Mesodermal cell (in vitro differentiated cells): ENCODE results near the gene CCDC69.

Source experiments
- H3K27ac ChIP-seq: 2 replicates; pipeline ENCODE4 v1.7.0; 2013; ENCODE audit warnings: mild to moderate bottlenecking, low read depth, low read length, moderate library complexity; ENCODE audit not compliant: severe bottlenecking
- H3K36me3 ChIP-seq: 2 replicates; pipeline ENCODE4 v1.7.1; 2013; ENCODE audit warnings: mild to moderate bottlenecking, low read length, moderate library complexity; ENCODE audit not compliant: control insufficient read depth, insufficient read depth
- H3K4me1 ChIP-seq: one replicate; pipeline ENCODE4 v1.7.1; 2013; ENCODE audit warnings: mild to moderate bottlenecking, low read length; ENCODE audit not compliant: insufficient read depth, control insufficient read depth, poor library complexity, severe bottlenecking
- H3K4me3 ChIP-seq: 2 replicates; pipeline ENCODE4 v1.7.0; 2013; ENCODE audit warnings: low read length, control low read depth, mild to moderate bottlenecking; ENCODE audit not compliant: insufficient read depth, poor library complexity, severe bottlenecking; ENCODE audit errors: extremely low read depth
- H3K9me3 ChIP-seq: 2 replicates; pipeline ENCODE4 v1.7.1; 2013; ENCODE audit warnings: mild to moderate bottlenecking, low read length, moderate library complexity; ENCODE audit not compliant: control insufficient read depth
- WGBS, 2 experiments: methylation state at CpG; one replicate each; pipeline ENCODE4 v1.1.5; 2013; ENCODE audit warnings: missing lambda C conversion rate in 2 of 2; ENCODE audit not compliant: insufficient coverage in 2 of 2; 5-methylcytosine and 5-hydroxymethylcytosine counted together

The CCDC69 gene

GRCh38 chr5:151234476-151235238, 10.8 kb upstream of the CCDC69 start:
- no peak overlapping the region for H3K27ac ChIP-seq
- no peaks in the 10 kb centered on the region for H3K36me3 ChIP-seq
- no peaks in the 10 kb centered on the region for H3K4me1 ChIP-seq
- no peaks in the 10 kb centered on the region for H3K9me3 ChIP-seq
- H3K4me3 ChIP-seq, result no peak overlapping the region
- 86 to 89% methylated on average over 13 to 16 of the region's 17 CpGs for WGBS, 2 experiments

DNA sequence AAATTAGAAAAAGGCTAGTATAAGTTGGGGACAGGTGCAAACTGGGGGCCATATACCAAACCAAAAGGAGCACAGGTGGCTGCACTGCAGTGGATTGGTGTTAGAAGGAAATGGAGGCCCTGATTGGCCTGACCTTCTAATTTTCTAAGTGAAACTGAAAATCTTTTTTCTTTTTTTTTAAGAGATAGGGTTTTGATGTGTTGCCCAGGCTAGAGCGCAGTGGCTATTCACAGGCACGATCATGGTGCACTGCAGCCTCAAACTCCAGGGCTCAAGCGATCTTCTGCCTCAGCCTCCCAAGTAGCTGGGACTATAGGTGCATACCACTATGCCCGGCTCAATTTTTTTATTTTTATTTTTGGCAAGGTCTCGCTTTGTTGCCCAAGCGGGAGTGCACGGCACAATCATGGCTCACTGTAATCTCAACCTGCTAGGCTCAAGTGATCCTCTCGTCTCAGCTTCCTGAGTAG, 9.8 kb upstream of the CCDC69 start:
- H3K4me3 ChIP-seq, result no peak overlapping the region
- H3K27ac ChIP-seq, result no peak overlapping the region
- no peaks in the 10 kb centered on the region for H3K9me3 ChIP-seq
- no peaks in the 10 kb centered on the region for H3K4me1 ChIP-seq
- WGBS, 2 experiments, result 92% methylated on average over 7 to 8 of the region's 8 CpGs
- H3K36me3 ChIP-seq, result no peaks in the 10 kb centered on the region

DNA sequence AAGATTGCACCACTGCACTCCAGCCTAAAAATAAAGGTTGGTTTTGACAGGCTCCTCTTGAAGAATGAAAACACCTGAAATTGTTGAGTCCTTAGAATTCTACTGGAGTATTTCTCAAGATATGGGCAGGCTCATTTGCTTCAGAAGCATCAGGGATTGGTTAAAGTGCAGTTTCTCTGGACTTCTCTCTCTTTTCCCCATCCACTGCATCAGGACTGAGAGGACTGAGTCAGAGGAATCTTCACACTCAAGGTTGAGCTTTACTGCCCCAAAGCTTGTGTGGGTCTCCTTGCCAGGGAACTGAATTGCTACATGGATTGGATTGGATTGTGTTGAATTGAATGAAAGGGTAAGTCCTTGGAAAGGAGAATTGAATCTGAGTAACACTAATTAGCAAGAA, 7.5 kb upstream of the CCDC69 start:
- H3K4me1 ChIP-seq, result no peaks in the 10 kb centered on the region
- no peak overlapping the region for H3K27ac ChIP-seq
- no peaks in the 10 kb centered on the region for H3K9me3 ChIP-seq
- H3K4me3 ChIP-seq, result no peak overlapping the region
- H3K36me3 ChIP-seq, result no peaks in the 10 kb centered on the region

DNA sequence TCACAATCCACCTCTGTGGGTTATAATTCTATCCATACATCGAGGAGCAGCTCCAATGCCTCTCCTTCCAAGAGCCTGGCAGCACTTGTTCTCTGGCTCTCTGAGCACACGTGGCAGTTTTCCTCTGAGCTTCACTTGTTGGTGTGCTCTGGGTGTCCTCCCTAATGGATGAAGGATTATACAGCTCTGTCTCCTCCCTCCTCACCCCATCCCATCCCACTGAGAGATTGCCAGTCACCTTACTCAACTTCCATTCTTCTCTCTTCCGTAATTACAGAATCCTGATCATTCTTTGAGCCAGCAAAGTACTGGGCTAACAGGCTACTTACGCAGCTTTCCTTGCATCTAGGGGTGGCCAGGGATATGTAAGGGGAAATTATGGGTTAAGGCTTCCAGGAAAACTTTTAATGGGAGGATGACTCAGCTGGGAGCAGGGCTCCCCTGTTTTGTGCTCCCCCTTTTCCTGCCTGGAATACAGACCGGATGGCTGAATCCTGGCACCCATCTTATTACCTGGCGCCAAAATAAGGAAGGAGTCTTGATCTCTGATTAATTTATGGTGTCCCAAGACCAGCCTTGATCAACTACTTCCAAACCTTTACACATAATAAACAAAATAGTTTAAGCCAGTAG, 6.3 kb upstream of the CCDC69 start:
- Histone ChIP-seq H3K36me3 (no peaks in the 10 kb centered on the region), H3K4me3 (no peak overlapping the region), H3K9me3 (no peaks in the 10 kb centered on the region), H3K27ac (no peak overlapping the region), H3K4me1 (no peaks in the 10 kb centered on the region)
- 81 to 83% methylated on average over 2 to 3 of the region's 6 CpGs for WGBS, 2 experiments

DNA sequence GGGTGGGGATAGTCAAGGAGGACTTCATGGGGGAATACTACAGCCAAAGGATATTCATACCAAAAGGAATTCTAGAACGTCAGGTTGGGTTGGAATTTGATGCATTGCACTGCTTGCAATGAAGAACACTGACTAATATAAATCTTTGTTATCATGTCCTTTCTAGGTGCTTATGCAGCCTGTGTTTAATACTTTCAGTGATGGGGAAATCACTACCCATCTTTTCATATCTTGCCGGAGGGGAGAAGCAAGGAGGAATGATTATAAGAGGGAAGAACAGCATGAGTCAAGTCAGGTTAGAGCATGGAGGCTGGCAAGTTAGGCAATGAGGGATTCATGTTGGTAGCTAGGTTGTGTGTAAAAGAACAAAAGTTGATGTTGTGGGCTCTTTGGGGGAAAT, 5.1 kb upstream of the CCDC69 start:
- Histone ChIP-seq H3K4me1 (no peaks in the 10 kb centered on the region), H3K36me3 (no peaks in the 10 kb centered on the region)
- WGBS, 2 experiments, result 100% methylated on average over 1 of the region's 2 CpGs; no CpG with 5 or more reads in 1 of the 2 experiments

GRCh38 chr5:151227918-151228447, 4.1 kb upstream of the CCDC69 start:
- peaks cover 5% of the 10 kb centered on the region for H3K4me1 ChIP-seq
- H3K9me3 ChIP-seq, result no peaks in the 10 kb centered on the region
- H3K4me3 ChIP-seq, result no peak overlapping the region
- no peak overlapping the region for H3K27ac ChIP-seq
- 67 to 79% methylated on average over 3 of the region's 6 CpGs for WGBS, 2 experiments
- no peaks in the 10 kb centered on the region for H3K36me3 ChIP-seq

More for the DNA sequence above, 5.1 kb upstream of the CCDC69 start:
- Histone ChIP-seq H3K4me3 (no peak overlapping the region), H3K9me3 (no peaks in the 10 kb centered on the region), H3K27ac (no peak overlapping the region)

GRCh38 chr5:151225475-151225874, 1.6 kb upstream of the CCDC69 start:
- Histone ChIP-seq H3K4me3 (no peak overlapping the region), H3K36me3 (no peaks in the 10 kb centered on the region), H3K27ac (no peak overlapping the region), H3K4me1 (peaks cover 10% of the 10 kb centered on the region), H3K9me3 (no peaks in the 10 kb centered on the region)
- 66 to 77% methylated on average over 2 to 3 of the region's 5 CpGs for WGBS, 2 experiments

- no peak overlapping the region for H3K4me3 ChIP-seq
- no peaks in the 10 kb centered on the region for H3K36me3 ChIP-seq
- no peaks in the 10 kb centered on the region for H3K9me3 ChIP-seq
- 64 to 92% methylated on average over 1 to 4 of the region's 4 CpGs for WGBS, 2 experiments
- H3K4me1 ChIP-seq, result peaks cover 10% of the 10 kb centered on the region
- no peak overlapping the region for H3K27ac ChIP-seq
These were observed 1.2 kb upstream of the CCDC69 start for GRCh38 chr5:151225071-151225470.

- WGBS, 2 experiments, result 80 to 83% methylated on average over 1 of the region's 6 CpGs
- H3K9me3 ChIP-seq, result no peaks in the 10 kb centered on the region
- H3K36me3 ChIP-seq, result no peaks in the 10 kb centered on the region
- H3K27ac ChIP-seq, result no peak overlapping the region
- H3K4me1 ChIP-seq, result peaks cover 10% of the 10 kb centered on the region
- H3K4me3 ChIP-seq, result peak overlapping the region; percentile 51
These were observed 480 bp upstream of the CCDC69 start for GRCh38 chr5:151224372-151224771.

DNA sequence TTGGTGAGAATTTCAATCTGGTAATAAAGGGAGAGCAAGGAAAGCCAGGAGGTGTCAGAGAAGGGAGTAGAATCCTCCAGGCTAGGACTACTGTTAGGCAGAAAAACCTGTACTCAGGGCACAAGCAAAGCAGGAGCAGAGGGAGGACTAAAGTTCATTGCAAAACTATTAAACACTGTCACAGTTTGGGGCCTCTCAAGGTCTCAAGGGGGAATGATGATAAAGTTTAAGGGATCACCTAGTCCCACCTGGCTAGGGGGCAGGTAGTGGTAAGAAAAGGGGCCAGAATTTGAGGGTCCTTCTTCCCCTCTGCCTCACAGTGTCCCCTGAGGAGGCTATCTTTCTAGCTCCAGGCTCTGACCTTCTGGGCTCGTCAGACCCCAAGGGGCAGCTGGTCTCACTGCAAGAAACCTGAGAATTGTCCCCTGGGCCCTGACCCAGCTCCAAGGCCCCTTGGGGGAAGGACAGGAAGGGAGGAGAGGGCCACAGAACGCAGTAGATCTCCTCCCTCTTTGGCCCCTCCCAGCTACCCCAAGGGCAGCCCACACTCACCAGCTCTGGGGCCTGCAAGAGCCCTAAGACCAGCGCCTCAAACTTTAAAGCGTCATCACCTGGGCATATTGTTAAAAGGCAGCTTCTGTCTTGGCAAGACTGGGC, 974 bp downstream of the CCDC69 start:
- Histone ChIP-seq H3K4me3 (peak overlapping the region; percentile 51), H3K36me3 (no peaks in the 10 kb centered on the region), H3K27ac (no peak overlapping the region), H3K9me3 (no peaks in the 10 kb centered on the region), H3K4me1 (peaks cover 10% of the 10 kb centered on the region)
- WGBS, 2 experiments, result 24 to 49% methylated on average over 2 to 3 of the region's 4 CpGs
